GM23248 (cell line): ENCODE data around the gene SARDH.

ENCODE experiments used
- EZH2 ChIP-seq: fragments of 200-600 bp; sonication (generic); IDR thresholded peaks from 2 replicates; pipeline ENCODE4 v1.6.1; 2018; ENCODE audit warnings: antibody characterized with exemption, mild to moderate bottlenecking; ENCODE audit not compliant: insufficient read depth, poor library complexity, severe bottlenecking
- EZH2phosphoT487 ChIP-seq: fragments of 200-600 bp; sonication (generic); IDR thresholded peaks from 2 replicates; pipeline ENCODE4 v1.6.1; 2018; ENCODE audit warnings: antibody characterized with exemption, moderate library complexity, mild to moderate bottlenecking, low read depth; ENCODE audit not compliant: insufficient read depth

DNA sequence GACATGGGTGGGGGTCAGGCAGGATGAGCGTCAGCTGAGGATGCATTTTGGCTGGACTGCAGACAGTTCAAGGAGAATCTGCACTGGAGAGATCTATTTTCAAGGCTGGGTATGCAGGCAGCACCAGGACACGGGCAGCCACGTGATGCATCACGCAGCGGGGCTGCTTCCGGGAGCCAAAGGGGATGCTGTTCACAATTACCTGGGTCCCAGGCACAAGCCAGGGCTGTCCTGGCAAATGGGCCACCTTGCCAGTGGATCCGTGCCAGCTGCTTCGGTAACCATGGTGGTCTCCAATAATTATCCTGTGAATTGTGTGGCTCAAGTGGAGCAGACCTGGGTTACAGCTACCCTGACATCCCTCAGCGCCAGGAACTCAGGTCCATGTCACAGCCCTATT, 84.5 kb downstream of the SARDH start:
- TF ChIP-seq EZH2 (no peak), EZH2phosphoT487 (no peak)
